Activated CD4-positive, alpha-beta T cell treated with anti-CD3 and anti-CD28 coated beads, Interleukin-2, amount 50 U/mL, for 48 hours (primary cell): Measurements from ENCODE around the gene AKAP7.
"Not testable (repeated sequence)": the region's sequence is repeated elsewhere in the genome, so short reads cannot be mapped to it uniquely, and the experiment has no call there.

ENCODE experiments used
- DNase-seq, 2 experiments: peaks; one replicate each; pipeline ENCODE4 v3.0.0-alpha.2; 2020

The AKAP7 gene

GRCh38 chr6:131257104-131257503, 121.8 kb downstream of the AKAP7 start:
- no peak for DNase-seq

- DNase-seq, result no peak
These were observed 122.9 kb downstream of the AKAP7 start for GRCh38 chr6:131258010-131258652.

- DNase-seq, result no peak
These were observed 123.7 kb downstream of the AKAP7 start for GRCh38 chr6:131258816-131259476.

- not testable (repeated sequence) for DNase-seq
These were observed 125.7 kb downstream of the AKAP7 start for GRCh38 chr6:131260960-131261359.

GRCh38 chr6:131262060-131262459, 126.8 kb downstream of the AKAP7 start:
- DNase-seq, result no peak

GRCh38 chr6:131265939-131266338, 130.7 kb downstream of the AKAP7 start:
- no peak for DNase-seq

- no peak for DNase-seq
These were observed 133.0 kb downstream of the AKAP7 start for GRCh38 chr6:131268303-131268702.

GRCh38 chr6:131269565-131270391, 134.5 kb downstream of the AKAP7 start:
- DNase-seq, result no peak

- no peak for DNase-seq
These were observed 135.3 kb downstream of the AKAP7 start for GRCh38 chr6:131270534-131270933.

- no peak for DNase-seq
These were observed 140.0 kb downstream of the AKAP7 start for GRCh38 chr6:131275273-131275672.

GRCh38 chr6:131277591-131277990, 142.3 kb downstream of the AKAP7 start:
- DNase-seq, result no peak

GRCh38 chr6:131281471-131282270, 146.4 kb downstream of the AKAP7 start:
- DNase-seq, result peak; percentile 46 to 55

- DNase-seq, result no peak
These were observed 147.1 kb downstream of the AKAP7 start for GRCh38 chr6:131282365-131282764.

GRCh38 chr6:131283466-131284175, 148.4 kb downstream of the AKAP7 start:
- DNase-seq, result no peak

- DNase-seq, result no peak
These were observed 150.3 kb downstream of the AKAP7 start for GRCh38 chr6:131285548-131285947.

GRCh38 chr6:131286469-131287040, 151.3 kb downstream of the AKAP7 start:
- no peak for DNase-seq

- DNase-seq, result no peak
These were observed 152.9 kb downstream of the AKAP7 start for GRCh38 chr6:131288214-131288613.

GRCh38 chr6:131290955-131291354, 155.7 kb downstream of the AKAP7 start:
- DNase-seq, result no peak

GRCh38 chr6:131292145-131292938, 157.1 kb downstream of the AKAP7 start:
- no peak for DNase-seq

- DNase-seq, result no peak
These were observed 158.2 kb downstream of the AKAP7 start for GRCh38 chr6:131293472-131293911.

GRCh38 chr6:131295081-131295480, 159.8 kb downstream of the AKAP7 start:
- DNase-seq, result no peak
